ENCODE results near the gene USF2. TPM values are rescaled to one million over a fixed set of nuclear protein-coding genes. Genes with fewer than 3 reads are reported as not detected.
A peak's percentile ranks its signal among the peaks of the same experiment; 100 is the strongest.

Gene USF2
- total RNA-seq, 1 donor from 2014 or later: 70.0 TPM

- Histone ChIP-seq H3K9me3 (ENCODE audit: insufficient read depth, low read depth, low read length) (no peaks in the 10 kb centered on the region), H3K4me1 (ENCODE audit: insufficient read depth, low read length) (no peaks in the 10 kb centered on the region), H3K4me3 (ENCODE audit: insufficient read depth, low read depth, low read length) (no peak overlapping the region), H3K9ac (ENCODE audit: low read length) (no peak overlapping the region), H3K27me3 (ENCODE audit: insufficient read depth, low read length) (no peaks in the 10 kb centered on the region), H3K27ac (ENCODE audit: low read depth, low read length) (no peak overlapping the region), H3K4me2 (ENCODE audit: low read length) (no peak overlapping the region), H4K20me1 (ENCODE audit: insufficient read depth, low read length) (no peaks in the 10 kb centered on the region), H2AFZ (ENCODE audit: low read depth, low read length) (no peak overlapping the region), H3K36me3 (ENCODE audit: insufficient read depth, low read length) (no peaks in the 10 kb centered on the region), H3K79me2 (ENCODE audit: insufficient read depth, low read length) (no peaks in the 10 kb centered on the region)
- Mint-ChIP-seq H3K27ac (ENCODE audit: unreplicated experiment) (peak overlapping the region; percentile 62), H3K36me3 (ENCODE audit: low read depth, unreplicated experiment) (no peaks in the 10 kb centered on the region), H3K4me3 (ENCODE audit: unreplicated experiment) (no peak overlapping the region), H3K27me3 (ENCODE audit: low read depth, unreplicated experiment) (peaks cover 28% of the 10 kb centered on the region), H3K4me1 (ENCODE audit: low read depth, unreplicated experiment) (peaks cover 15% of the 10 kb centered on the region), H3K9me3 (ENCODE audit: unreplicated experiment) (no peaks in the 10 kb centered on the region)
- DNase-seq (ENCODE audit: low read depth): no peak
- no peak for FAIRE-seq
- no peak for TF ChIP-seq CTCF (IDR thresholded peaks at IDR 0.05; ENCODE audit: insufficient read depth, low read depth, low read length)
These were observed 36.4 kb downstream of the USF2 start for GRCh38 chr19:35305181-35305580.

- Histone ChIP-seq H3K79me2 (ENCODE audit: insufficient read depth, low read length) (no peaks in the 10 kb centered on the region), H4K20me1 (ENCODE audit: insufficient read depth, low read length) (no peaks in the 10 kb centered on the region), H3K27me3 (ENCODE audit: insufficient read depth, low read length) (no peaks in the 10 kb centered on the region), H3K9me3 (ENCODE audit: insufficient read depth, low read depth, low read length) (no peaks in the 10 kb centered on the region), H3K27ac (ENCODE audit: low read depth, low read length) (no peak overlapping the region), H3K4me3 (ENCODE audit: insufficient read depth, low read depth, low read length) (no peak overlapping the region), H3K4me1 (ENCODE audit: insufficient read depth, low read length) (no peaks in the 10 kb centered on the region), H2AFZ (ENCODE audit: low read depth, low read length) (no peak overlapping the region), H3K36me3 (ENCODE audit: insufficient read depth, low read length) (no peaks in the 10 kb centered on the region), H3K9ac (ENCODE audit: low read length) (no peak overlapping the region), H3K4me2 (ENCODE audit: low read length) (no peak overlapping the region)
- no peak overlapping the region for H3K4me3 Mint-ChIP-seq (ENCODE audit: unreplicated experiment)
- peaks cover 36% of the 10 kb centered on the region for H3K27me3 Mint-ChIP-seq (ENCODE audit: low read depth, unreplicated experiment)
- H3K4me1 Mint-ChIP-seq (ENCODE audit: low read depth, unreplicated experiment): peaks cover 15% of the 10 kb centered on the region
- TF ChIP-seq EZH2 (IDR thresholded peaks at IDR 0.05; ENCODE audit: insufficient read depth, low read length) (no peak), CTCF (IDR thresholded peaks at IDR 0.05; ENCODE audit: insufficient read depth, low read depth, low read length) (no peak)
- H3K27ac Mint-ChIP-seq (ENCODE audit: unreplicated experiment): peak overlapping the region; percentile 79
- FAIRE-seq: no peak
- no peaks in the 10 kb centered on the region for H3K9me3 Mint-ChIP-seq (ENCODE audit: unreplicated experiment)
- no peaks in the 10 kb centered on the region for H3K36me3 Mint-ChIP-seq (ENCODE audit: low read depth, unreplicated experiment)
- DNase-seq (ENCODE audit: low read depth): no peak
These were observed 37.9 kb downstream of the USF2 start for GRCh38 chr19:35306473-35307246.

GRCh38 chr19:35307931-35308330 is 39.2 kb downstream of the USF2 start:
- H3K4me3 Mint-ChIP-seq (ENCODE audit: unreplicated experiment): peak overlapping the region; percentile 3
- H3K36me3 ChIP-seq (ENCODE audit: insufficient read depth, low read length): no peaks in the 10 kb centered on the region
- DNase-seq (ENCODE audit: low read depth): no peak
- no peaks in the 10 kb centered on the region for H3K36me3 Mint-ChIP-seq (ENCODE audit: low read depth, unreplicated experiment)
- no peaks in the 10 kb centered on the region for H4K20me1 ChIP-seq (ENCODE audit: insufficient read depth, low read length)
- no peak overlapping the region for H3K4me3 ChIP-seq (ENCODE audit: insufficient read depth, low read depth, low read length)
- no peak overlapping the region for H2AFZ ChIP-seq (ENCODE audit: low read depth, low read length)
- peaks cover 18% of the 10 kb centered on the region for H3K4me1 Mint-ChIP-seq (ENCODE audit: low read depth, unreplicated experiment)
- H3K27me3 ChIP-seq (ENCODE audit: insufficient read depth, low read length): no peaks in the 10 kb centered on the region
- H3K9ac ChIP-seq (ENCODE audit: low read length): no peak overlapping the region
- no peak overlapping the region for H3K27ac ChIP-seq (ENCODE audit: low read depth, low read length)
- peaks cover 31% of the 10 kb centered on the region for H3K27me3 Mint-ChIP-seq (ENCODE audit: low read depth, unreplicated experiment)
- no peak overlapping the region for H3K4me2 ChIP-seq (ENCODE audit: low read length)
- H3K9me3 Mint-ChIP-seq (ENCODE audit: unreplicated experiment): no peaks in the 10 kb centered on the region
- H3K9me3 ChIP-seq (ENCODE audit: insufficient read depth, low read depth, low read length): no peaks in the 10 kb centered on the region
- H3K79me2 ChIP-seq (ENCODE audit: insufficient read depth, low read length): no peaks in the 10 kb centered on the region
- TF ChIP-seq EZH2 (IDR thresholded peaks at IDR 0.05; ENCODE audit: insufficient read depth, low read length) (no peak), CTCF (IDR thresholded peaks at IDR 0.05; ENCODE audit: insufficient read depth, low read depth, low read length) (no peak)
- no peak for FAIRE-seq
- H3K4me1 ChIP-seq (ENCODE audit: insufficient read depth, low read length): no peaks in the 10 kb centered on the region
- no peak overlapping the region for H3K27ac Mint-ChIP-seq (ENCODE audit: unreplicated experiment)
